Endothelial cell of umbilical vein (primary cell): ENCODE results near the gene PLCH1. TPM values are rescaled to one million over a fixed set of nuclear protein-coding genes. Genes with fewer than 3 reads are reported as not detected.

Source experiments
- BruUV-seq: library from RNA; stranded (reverse); fragments of 400-500 nt; replicated peaks from 2 replicates; lab custom pipeline; 2021; lab: Mats Ljungman, UMichigan
- CTCF ChIA-PET: fragments of 300-600, 350-600 bp; sonication (Branson Sonifier 250); formaldehyde crosslinking; loops from one replicate; lab custom pipeline; 2021; ENCODE audit warnings: antibody characterized with exemption, inconsistent platforms; lab: Charles Lee
- POLR2A ChIA-PET: fragments of 300-600, 350-600 bp; sonication (Branson Sonifier 250); formaldehyde crosslinking; loops from one replicate; lab custom pipeline; 2021; ENCODE audit warnings: antibody characterized with exemption, inconsistent platforms; lab: Charles Lee
- DNase-seq: peaks from one replicate; pipeline ENCODE4 v3.0.0-alpha.2; 2011; ENCODE audit warnings: low read depth, low spot score
- FAIRE-seq: peaks from 2 replicates; lab custom pipeline; 2011; peaks lifted over from hg19 to GRCh38; lab: Jason Lieb, UNC
- H2AFZ ChIP-seq: 2 replicates; pipeline ENCODE4 v1.6.0; 2012; ENCODE audit warnings: low read depth, low read length, control low read depth, inconsistent platforms
- H3K27ac ChIP-seq: 2 replicates; pipeline ENCODE4 v1.5.1; 2011; ENCODE audit warnings: low read depth, mild to moderate bottlenecking, control low read depth, low read length, moderate library complexity; ENCODE audit not compliant: insufficient read depth
- H3K27me3 ChIP-seq, 2 experiments: 2 replicates each; pipeline versions ENCODE4 v1.6.0 to v1.6.1; 2011; ENCODE audit warnings: low read length in 2 of 2, mixed read lengths in 1 of 2; ENCODE audit not compliant: control insufficient read depth in 2 of 2, insufficient read depth in 2 of 2
- H3K36me3 ChIP-seq, 2 experiments: 2 replicates in 1 of 2; 3 replicates in 1 of 2; pipeline ENCODE4 v1.5.1; 2011; ENCODE audit warnings: low read length in 2 of 2, mild to moderate bottlenecking in 1 of 2, moderate library complexity in 1 of 2; ENCODE audit not compliant: control insufficient read depth in 2 of 2, insufficient read depth in 2 of 2; ENCODE audit errors: extremely low read depth in 1 of 2
- H3K4me1 ChIP-seq: 3 replicates; pipeline ENCODE4 v1.5.1; 2011; ENCODE audit warnings: mild to moderate bottlenecking, low read length; ENCODE audit not compliant: control insufficient read depth, insufficient read depth; ENCODE audit errors: extremely low read depth
- H3K4me2 ChIP-seq: 2 replicates; pipeline ENCODE4 v1.6.1; 2011; ENCODE audit warnings: low read length, control low read depth, mixed read lengths; ENCODE audit not compliant: insufficient read depth
- H3K4me3 ChIP-seq, 3 experiments: fragments of 200-600 bp in 1 of 3; sonication (generic), shearing (Covaris generic) in 1 of 3; replicated peaks in 1 of 3; 2 replicates each; pipeline ENCODE4 v1.5.1; 2011 to 2016; ENCODE audit warnings: control low read depth in 3 of 3, low read length in 3 of 3, mild to moderate bottlenecking in 2 of 3, inconsistent platforms in 1 of 3, low read depth in 1 of 3, moderate library complexity in 1 of 3; ENCODE audit not compliant: insufficient read depth in 1 of 3
- H3K79me2 ChIP-seq: 2 replicates; pipeline ENCODE4 v1.6.0; 2012; ENCODE audit warnings: low read length, inconsistent platforms; ENCODE audit not compliant: control insufficient read depth, insufficient read depth
- H3K9ac ChIP-seq: replicated peaks from 2 replicates; pipeline ENCODE3; 2011; ENCODE audit warnings: low read length, control low read depth; ENCODE audit not compliant: insufficient read depth; ENCODE audit errors: extremely low read depth
- H3K9me1 ChIP-seq: replicated peaks from 3 replicates; pipeline ENCODE4 v1.6.0; 2011; ENCODE audit warnings: mild to moderate bottlenecking, low read length; ENCODE audit not compliant: control insufficient read depth, insufficient read depth; ENCODE audit errors: extremely low read depth
- H3K9me3 ChIP-seq: replicated peaks from 2 replicates; pipeline ENCODE4 v1.5.1; 2012; ENCODE audit warnings: low read length, inconsistent platforms; ENCODE audit not compliant: control insufficient read depth, insufficient read depth
- H4K20me1 ChIP-seq: replicated peaks from 2 replicates; pipeline ENCODE3; 2011; ENCODE audit warnings: mild to moderate bottlenecking, low read length; ENCODE audit not compliant: control insufficient read depth, insufficient read depth; ENCODE audit errors: extremely low read depth
- EZH2 ChIP-seq: IDR thresholded peaks from 2 replicates; pipeline ENCODE4 v1.6.1; 2012; ENCODE audit warnings: borderline replicate concordance, low read depth, mild to moderate bottlenecking, moderate library complexity, low read length, inconsistent platforms; ENCODE audit not compliant: severe bottlenecking
- FOS ChIP-seq: IDR thresholded peaks from 2 replicates; pipeline ENCODE4 v1.6.1; 2011; ENCODE audit warnings: mild to moderate bottlenecking, low read length, moderate library complexity, borderline replicate concordance; ENCODE audit not compliant: insufficient read depth
- GATA2 ChIP-seq: IDR thresholded peaks from 2 replicates; pipeline ENCODE4 v1.7.0; 2011; ENCODE audit warnings: low read depth, mild to moderate bottlenecking, moderate library complexity, mixed read lengths, low read length; ENCODE audit not compliant: insufficient read length, insufficient read depth
- JUN ChIP-seq: IDR thresholded peaks from 2 replicates; pipeline ENCODE4 v1.6.1; 2011; ENCODE audit warnings: borderline replicate concordance, low read depth; ENCODE audit not compliant: insufficient read length, insufficient read depth
- MAX ChIP-seq: IDR thresholded peaks from 2 replicates; pipeline ENCODE4 v1.6.1; 2011; ENCODE audit not compliant: insufficient read depth, insufficient read length
- MYC ChIP-seq: IDR thresholded peaks from one replicate; pipeline ENCODE4 v1.6.1; 2011; ENCODE audit warnings: mild to moderate bottlenecking, low read depth, low read length
- POLR2A ChIP-seq: IDR thresholded peaks from 2 replicates; pipeline ENCODE4 v1.6.1; 2012; ENCODE audit warnings: low read depth, mild to moderate bottlenecking, control low read depth, low read length
- POLR2AphosphoS5 ChIP-seq: IDR thresholded peaks from 2 replicates; pipeline ENCODE4 v1.6.1; 2012; ENCODE audit warnings: low read depth, mild to moderate bottlenecking, control low read depth, low read length, moderate library complexity; ENCODE audit not compliant: insufficient read depth
- dilution Hi-C: fragments of 300-500 bp; cut with MboI; formaldehyde crosslinking; loops from one replicate; pipeline ENCODE4 v1.15.0; 2019; ENCODE audit warnings: low sequenced_read_pairs; ENCODE audit not compliant: extremely low pct_ligation_motif_present
- intact Hi-C: fragments of 100-400 bp; cut with micrococcal nuclease; formaldehyde crosslinking; loops from one replicate; pipeline ENCODE4 v1.10.0; 2022
- polyA plus RNA-seq, 4 experiments: library from polyadenylated mRNA; depleted of rRNA in 3 of 4; stranded (reverse) in 3 of 4; unstranded in 1 of 4; fragments of >200 nt; gene quantifications; 2 replicates each; pipeline versions ENCODE4 v1.2.1 to v1.2.3, GENCODE V29; 2011 to 2012; ENCODE audit warnings: missing spikeins in 1 of 4
- total RNA-seq: library from RNA; stranded (reverse); gene quantifications from 2 replicates; pipeline ENCODE4 v1.2.3, GENCODE V29; 2021
- TF ChIP-seq, protein P1 (sequence below), 2 donors: IDR thresholded peaks; 1 replicate in 1 of 2; 2 replicates in 1 of 2; pipeline ENCODE4 v1.5.1; 2011; ENCODE audit warnings: low read length in 2 of 2, mild to moderate bottlenecking in 2 of 2, moderate library complexity in 2 of 2, control low read depth in 1 of 2, inconsistent platforms in 1 of 2, low read depth in 1 of 2; ENCODE audit not compliant: insufficient read depth in 1 of 2; ENCODE audit errors: extremely low read depth in 1 of 2

Gene PLCH1
- total and polyA plus RNA-seq, 2 donors (not counting 3 experiments of a cell fraction or from before 2014, with no cell fraction given), result 0.03 TPM; not detected in 1

- no peaks in the 10 kb centered on the region for H3K9me3 ChIP-seq
Measured at GRCh38 chr3:155670335-155670734, 74.5 kb downstream of the PLCH1 start.

More at GRCh38 chr3:155670335-155670734, 74.5 kb downstream of the PLCH1 start:
- DNase-seq (no peak), FAIRE-seq (no peak)
- Histone ChIP-seq H4K20me1 (no peaks in the 10 kb centered on the region), H3K27me3 (no peaks in the 10 kb centered on the region), H3K4me1 (no peaks in the 10 kb centered on the region), H3K4me3 (no peak overlapping the region), H3K4me2 (no peak overlapping the region), H3K36me3 (no peaks in the 10 kb centered on the region), H2AFZ (no peak overlapping the region), H3K27ac (no peak overlapping the region), H3K9me1 (no peaks in the 10 kb centered on the region), H3K9ac (no peak overlapping the region), H3K79me2 (no peaks in the 10 kb centered on the region)
- ChIA-PET POLR2A (no interaction called here), CTCF (interaction anchor here (0.8 kb wide), 1 partner anchor 32 kb away, joined by 3 read pairs; no protein-coding TSS in a partner anchor)
- TF ChIP-seq EZH2 (no peak), POLR2AphosphoS5 (no peak), MYC (no peak), JUN (no peak), MAX (no peak), FOS (no peak), GATA2 (no peak), POLR2A (no peak)
- TF ChIP-seq, protein P1, sequence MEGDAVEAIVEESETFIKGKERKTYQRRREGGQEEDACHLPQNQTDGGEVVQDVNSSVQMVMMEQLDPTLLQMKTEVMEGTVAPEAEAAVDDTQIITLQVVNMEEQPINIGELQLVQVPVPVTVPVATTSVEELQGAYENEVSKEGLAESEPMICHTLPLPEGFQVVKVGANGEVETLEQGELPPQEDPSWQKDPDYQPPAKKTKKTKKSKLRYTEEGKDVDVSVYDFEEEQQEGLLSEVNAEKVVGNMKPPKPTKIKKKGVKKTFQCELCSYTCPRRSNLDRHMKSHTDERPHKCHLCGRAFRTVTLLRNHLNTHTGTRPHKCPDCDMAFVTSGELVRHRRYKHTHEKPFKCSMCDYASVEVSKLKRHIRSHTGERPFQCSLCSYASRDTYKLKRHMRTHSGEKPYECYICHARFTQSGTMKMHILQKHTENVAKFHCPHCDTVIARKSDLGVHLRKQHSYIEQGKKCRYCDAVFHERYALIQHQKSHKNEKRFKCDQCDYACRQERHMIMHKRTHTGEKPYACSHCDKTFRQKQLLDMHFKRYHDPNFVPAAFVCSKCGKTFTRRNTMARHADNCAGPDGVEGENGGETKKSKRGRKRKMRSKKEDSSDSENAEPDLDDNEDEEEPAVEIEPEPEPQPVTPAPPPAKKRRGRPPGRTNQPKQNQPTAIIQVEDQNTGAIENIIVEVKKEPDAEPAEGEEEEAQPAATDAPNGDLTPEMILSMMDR (IDR thresholded peaks at IDR 0.05; ENCODE audit: extremely low read depth in 1 of 2, insufficient read depth in 1 of 2, low read depth in 1 of 2, low read length in 2 of 2), result no peak
- BruUV-seq, result no TSS peak
- dilution Hi-C loops (no loop called here), intact Hi-C loops (no loop called here)
